K562 (cell line): ENCODE data around the gene PPRC1. TPM values are rescaled to one million over a fixed set of nuclear protein-coding genes. Genes with fewer than 3 reads are reported as not detected.

Experiments
- JUNB ChIP-seq: fragments of 450-650 bp; formaldehyde crosslinking; conservative IDR thresholded peaks from 2 replicates; pipeline ENCODE4 v1.4.0; 2020; ENCODE audit warnings: mild to moderate bottlenecking
- REST ChIP-seq, 2 experiments: fragments of 450-650 bp; formaldehyde crosslinking in 1 of 2; IDR thresholded peaks; 2 replicates each; pipeline versions ENCODE4 v1.4.0 to v1.6.1; 2014 to 2020; ENCODE audit warnings: mild to moderate bottlenecking in 2 of 2, borderline replicate concordance in 1 of 2, low read depth in 1 of 2
- SREBF1 ChIP-seq: fragments of 150-350 bp; IDR thresholded peaks from 2 replicates; pipeline ENCODE4 v1.6.1; 2014; ENCODE audit warnings: antibody characterized with exemption, low read depth, low read length, borderline replicate concordance
- ZKSCAN8 ChIP-seq: fragments of 200-800 bp; sonication (Bioruptor generic); IDR thresholded peaks from 2 replicates; pipeline ENCODE4 v1.6.1; 2016; ENCODE audit warnings: missing genetic modification characterization, missing compliant biosample characterization
- ZNF311 ChIP-seq: fragments of 250-450 bp; sonication (Bioruptor Pico); IDR thresholded peaks from 2 replicates; pipeline ENCODE4 v1.4.0; 2020; ENCODE audit warnings: mild to moderate bottlenecking, moderate library complexity
- polyA plus RNA-seq, 8 experiments: library from polyadenylated mRNA; depleted of rRNA in 4 of 8; stranded (reverse) in 5 of 8; unstranded in 3 of 8; fragments of >200 nt; fragmentation: Nextera tagmentation in 2 of 8; fragmentation: Illumina TruSeq in 1 of 8; extraction: Ambion mirVana in 2 of 8; extraction: Trizol in 1 of 8; gene quantifications; 2 replicates each; pipeline versions ENCODE4 v1.2.1 to v1.2.3, GENCODE V29; 2011 to 2014; ENCODE audit warnings: inconsistent platforms in 1 of 8, missing spikeins in 1 of 8
- total RNA-seq, 7 experiments: library from RNA; depleted of rRNA in 6 of 7; stranded (reverse); fragments of >200 nt in 6 of 7; fragmentation: Illumina TruSeq in 2 of 7; extraction: Trizol in 2 of 7; gene quantifications; 2 replicates each; pipeline versions ENCODE4 v1.2.1 to v1.2.3, GENCODE V29; 2011 to 2021; ENCODE audit warnings: low replicate concordance in 1 of 7

PPRC1 gene
- total and polyA plus RNA-seq, 9 of the 15 experiments (the other 6 are each of a cell fraction or from before 2014, with no cell fraction given): 8.5 to 47.1 (median 16.2) TPM

DNA sequence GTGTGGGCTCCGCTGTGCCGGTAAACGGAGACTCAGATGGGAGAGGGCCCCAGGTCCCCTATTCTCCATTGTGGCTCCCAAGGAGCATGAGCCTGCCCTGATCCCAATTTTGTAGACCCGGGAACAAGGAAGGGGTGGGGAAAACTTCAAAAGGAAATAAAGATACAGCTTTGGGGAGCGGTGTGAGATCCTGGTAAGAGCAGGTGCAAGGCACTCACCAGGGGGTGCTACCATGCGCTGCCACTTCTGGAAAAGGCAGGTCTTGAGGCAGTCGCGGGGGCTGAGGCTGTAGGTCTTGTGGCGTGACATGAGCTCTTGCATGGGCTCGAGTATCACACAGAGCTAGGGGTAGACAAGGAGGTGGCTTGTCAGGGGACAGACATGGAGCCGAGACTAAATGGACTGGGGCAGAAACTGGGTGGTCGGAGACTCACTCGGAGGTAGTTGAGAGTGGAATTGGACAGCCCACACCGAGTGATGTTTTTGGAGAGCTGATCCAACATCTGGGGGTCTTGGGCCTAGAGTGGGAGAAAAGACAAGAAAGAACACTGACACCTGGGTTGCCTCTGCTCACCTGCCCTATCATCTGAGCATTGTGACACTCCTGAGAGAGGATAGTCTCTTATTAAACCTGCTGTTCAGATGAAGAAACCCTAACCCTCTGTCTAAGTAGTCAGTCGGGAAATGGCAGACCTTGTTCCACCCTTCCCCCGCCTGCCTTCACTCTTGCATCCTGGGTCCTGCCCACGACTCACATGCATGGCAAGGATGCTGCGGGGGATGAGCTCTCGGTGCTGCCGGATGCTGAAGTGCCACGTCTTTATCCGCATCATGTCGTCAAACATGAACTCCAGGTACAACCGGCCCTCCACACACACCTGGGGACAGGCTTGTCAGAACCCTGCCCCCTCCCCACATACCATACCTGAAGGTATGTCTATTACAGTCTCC is 23.4 kb upstream of the PPRC1 start (continued):
- TF ChIP-seq REST (IDR thresholded peaks at IDR 0.05; ENCODE audit: borderline replicate concordance): no peak
- TF ChIP-seq REST (CRISPR knock-in tag; IDR thresholded peaks at IDR 0.05; ENCODE audit: low read depth): no peak
- TF ChIP-seq ZNF311 (CRISPR knock-in tag): no peak
- TF ChIP-seq JUNB (CRISPR knock-in tag): no peak
- no peak for TF ChIP-seq ZKSCAN8 (CRISPR knock-in tag)
- no peak for TF ChIP-seq SREBF1
